ENCODE results near the gene CXCL14.

Gene CXCL14

DNA sequence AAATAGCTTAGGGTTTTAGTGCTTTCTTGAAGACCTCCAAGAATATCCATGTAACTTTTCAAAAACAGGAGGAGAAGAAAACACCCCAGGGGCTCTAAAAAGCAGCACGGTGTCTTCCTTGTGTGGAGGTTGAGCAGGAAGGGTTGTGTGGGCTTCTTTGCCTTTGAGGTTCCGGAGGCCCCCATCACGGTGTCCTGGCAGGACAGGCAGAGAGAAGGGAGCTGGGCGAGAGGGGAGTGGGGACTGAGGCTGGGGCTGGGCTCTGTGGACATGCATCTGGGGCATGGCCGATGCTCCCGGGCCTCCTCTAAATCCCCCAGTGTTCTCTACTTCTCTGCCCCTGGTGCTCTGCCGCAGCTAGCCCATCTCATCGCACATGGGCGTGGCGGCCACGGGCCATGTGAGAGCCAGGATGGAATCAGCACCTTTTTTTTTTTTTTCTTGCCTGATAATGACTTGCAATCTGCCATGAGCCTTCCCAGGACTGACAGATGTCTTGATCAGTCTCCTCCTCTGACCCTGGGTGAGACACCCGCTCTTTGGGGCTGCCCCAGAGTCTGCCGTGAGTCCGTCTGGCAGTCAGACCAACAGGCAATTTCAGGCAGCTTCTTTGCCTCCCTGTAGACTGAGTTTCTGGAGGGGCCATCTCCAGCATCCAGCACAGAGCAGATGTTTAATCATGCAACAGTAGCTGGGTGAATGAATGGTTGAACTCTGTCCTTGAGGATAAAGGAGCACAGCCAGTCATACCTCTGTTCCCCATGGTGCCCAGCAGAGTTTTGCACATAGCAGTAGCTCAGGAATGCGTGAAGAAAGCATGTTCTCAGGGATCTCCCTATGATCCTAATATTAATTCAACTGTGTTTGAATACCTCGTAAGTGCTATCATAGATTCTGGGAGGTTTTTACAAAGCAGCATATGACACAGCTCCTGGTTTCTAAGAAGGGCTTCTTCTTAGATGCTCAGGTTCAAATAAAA, 12.1 kb downstream of the CXCL14 start:
- no peak overlapping the region for H3K4me3 ChIP-seq (ENCODE audit: low read length)
- DNase-seq (ENCODE audit: low read depth), result no peak
- TF ChIP-seq, protein P1, sequence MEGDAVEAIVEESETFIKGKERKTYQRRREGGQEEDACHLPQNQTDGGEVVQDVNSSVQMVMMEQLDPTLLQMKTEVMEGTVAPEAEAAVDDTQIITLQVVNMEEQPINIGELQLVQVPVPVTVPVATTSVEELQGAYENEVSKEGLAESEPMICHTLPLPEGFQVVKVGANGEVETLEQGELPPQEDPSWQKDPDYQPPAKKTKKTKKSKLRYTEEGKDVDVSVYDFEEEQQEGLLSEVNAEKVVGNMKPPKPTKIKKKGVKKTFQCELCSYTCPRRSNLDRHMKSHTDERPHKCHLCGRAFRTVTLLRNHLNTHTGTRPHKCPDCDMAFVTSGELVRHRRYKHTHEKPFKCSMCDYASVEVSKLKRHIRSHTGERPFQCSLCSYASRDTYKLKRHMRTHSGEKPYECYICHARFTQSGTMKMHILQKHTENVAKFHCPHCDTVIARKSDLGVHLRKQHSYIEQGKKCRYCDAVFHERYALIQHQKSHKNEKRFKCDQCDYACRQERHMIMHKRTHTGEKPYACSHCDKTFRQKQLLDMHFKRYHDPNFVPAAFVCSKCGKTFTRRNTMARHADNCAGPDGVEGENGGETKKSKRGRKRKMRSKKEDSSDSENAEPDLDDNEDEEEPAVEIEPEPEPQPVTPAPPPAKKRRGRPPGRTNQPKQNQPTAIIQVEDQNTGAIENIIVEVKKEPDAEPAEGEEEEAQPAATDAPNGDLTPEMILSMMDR (IDR thresholded peaks at IDR 0.05; ENCODE audit: insufficient read depth, low read depth, low read length, missing control alignments), result no peak

DNA sequence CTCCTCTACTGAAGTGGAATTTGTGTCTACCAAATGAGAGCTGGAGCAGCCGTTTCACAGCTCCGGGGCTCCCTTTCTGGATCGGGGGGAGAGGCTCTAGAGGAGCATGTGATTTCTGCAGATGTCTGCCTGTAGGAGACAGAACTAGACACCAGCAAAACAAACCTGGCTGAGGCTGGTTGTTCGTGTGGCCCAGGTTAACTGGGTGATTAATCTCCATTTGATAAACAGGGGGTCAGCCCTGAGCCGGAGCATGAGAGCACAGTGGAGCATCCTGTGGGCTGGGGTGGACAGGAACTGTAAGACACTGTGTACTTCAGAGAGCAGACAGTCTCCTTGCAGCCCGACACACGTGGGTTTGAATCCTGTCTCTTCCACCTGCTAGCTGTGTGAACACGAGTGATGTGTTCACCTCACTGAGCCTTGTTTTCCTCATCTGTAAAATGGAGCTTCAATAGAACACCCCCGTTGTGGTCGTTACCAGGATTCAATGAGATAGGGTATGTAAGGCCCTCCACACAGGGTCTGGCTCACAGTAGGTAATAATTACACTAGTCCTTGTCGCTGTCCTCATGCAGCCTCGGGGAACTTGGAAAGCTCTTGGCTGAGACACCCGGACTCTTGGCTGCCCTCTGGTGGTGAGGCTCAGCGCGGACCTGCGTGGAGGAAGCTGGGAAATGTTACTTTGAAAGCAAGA, 12.9 kb downstream of the CXCL14 start:
- H3K4me3 ChIP-seq (ENCODE audit: low read length), result no peak overlapping the region
- TF ChIP-seq, protein P1 (IDR thresholded peaks at IDR 0.05; ENCODE audit: insufficient read depth, low read depth, low read length, missing control alignments), result peak; percentile 98
- peak; percentile 69 for DNase-seq (ENCODE audit: low read depth)

DNA sequence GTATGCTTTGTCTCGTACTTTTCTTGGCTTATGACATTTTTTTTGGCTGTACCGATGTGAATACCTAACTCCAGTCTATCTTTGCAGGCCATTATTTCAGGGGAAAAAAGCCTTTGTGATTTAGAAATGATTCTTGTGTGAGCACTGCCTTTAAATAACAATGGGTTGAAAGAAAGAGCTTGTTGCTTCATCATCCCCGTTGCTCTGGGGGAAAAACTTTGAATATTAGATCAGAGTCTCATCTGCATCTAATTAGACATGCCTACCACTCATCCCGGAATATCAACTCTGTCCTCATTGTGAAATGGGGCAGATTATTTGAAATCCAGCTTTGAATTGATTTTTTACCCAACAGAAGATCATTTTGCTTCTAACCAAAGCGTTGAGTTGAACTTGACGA, 13.5 kb downstream of the CXCL14 start:
- no peak overlapping the region for H3K4me3 ChIP-seq (ENCODE audit: low read length)
- TF ChIP-seq, protein P1 (IDR thresholded peaks at IDR 0.05; ENCODE audit: insufficient read depth, low read depth, low read length, missing control alignments), result no peak
- no peak for DNase-seq (ENCODE audit: low read depth)

DNA sequence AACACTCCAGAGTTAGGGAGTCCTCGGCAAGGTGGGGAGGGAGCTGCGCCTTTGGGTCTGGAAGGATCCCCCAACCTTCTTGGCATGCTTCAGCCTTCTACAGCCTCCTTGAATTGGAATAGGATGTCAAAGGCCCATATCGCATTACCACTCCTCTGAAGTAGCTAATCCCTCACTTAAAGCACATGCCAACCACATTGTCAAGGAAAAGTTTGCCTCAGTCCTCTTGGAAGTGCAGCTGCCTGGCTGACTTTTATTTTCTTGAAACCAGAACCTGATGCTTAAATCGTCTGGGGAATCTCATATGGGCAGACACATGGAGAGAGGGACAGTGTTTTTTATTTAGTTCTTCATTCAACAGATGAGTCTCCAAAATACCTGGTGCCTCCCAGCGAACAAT, 14.5 kb downstream of the CXCL14 start:
- no peak for DNase-seq (ENCODE audit: low read depth)
- H3K4me3 ChIP-seq (ENCODE audit: low read length), result no peak overlapping the region
- TF ChIP-seq, protein P1 (IDR thresholded peaks at IDR 0.05; ENCODE audit: insufficient read depth, low read depth, low read length, missing control alignments), result no peak

DNA sequence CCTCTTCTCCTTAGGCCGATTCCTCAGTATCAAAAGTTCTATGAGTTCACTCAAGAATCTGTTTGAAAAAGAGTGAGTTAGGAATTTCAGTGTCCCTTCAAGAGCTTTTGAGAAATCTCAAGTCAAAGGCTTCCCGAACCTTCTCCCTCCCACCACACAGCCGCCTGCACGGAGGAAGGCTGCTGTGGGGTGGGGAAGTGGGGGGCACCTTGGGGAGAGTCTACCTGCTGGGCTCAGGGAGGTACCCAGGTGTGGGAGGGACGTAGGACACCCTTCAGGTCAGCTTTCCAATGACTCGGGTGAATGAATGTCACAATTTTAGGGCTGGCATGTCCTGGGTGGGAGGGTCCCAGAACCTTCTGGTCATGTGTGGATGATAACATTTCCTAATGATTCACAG, 17.5 kb downstream of the CXCL14 start:
- no peak overlapping the region for H3K4me3 ChIP-seq (ENCODE audit: low read length)
- TF ChIP-seq, protein P1 (IDR thresholded peaks at IDR 0.05; ENCODE audit: insufficient read depth, low read depth, low read length, missing control alignments), result no peak

DNA sequence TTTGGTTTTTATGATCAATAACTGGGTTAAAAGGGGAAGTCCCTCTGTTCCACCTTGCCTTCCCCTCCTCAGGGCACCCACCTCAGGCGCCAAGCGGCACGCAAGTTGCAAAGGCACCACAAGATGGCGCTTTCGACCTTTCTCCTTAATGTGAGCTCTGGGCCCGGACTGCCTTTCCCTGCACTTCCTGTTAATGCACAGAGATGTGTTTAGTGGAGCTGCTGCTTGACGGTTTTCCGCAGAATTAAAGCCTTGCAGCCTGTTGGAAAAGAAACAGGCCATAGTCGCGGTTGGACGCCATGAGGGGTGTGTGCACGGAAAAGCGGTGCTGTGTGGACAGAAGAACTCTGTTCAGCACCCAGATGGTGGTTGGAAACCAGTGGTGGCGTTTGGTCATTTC, 17.9 kb downstream of the CXCL14 start:
- no peak overlapping the region for H3K4me3 ChIP-seq (ENCODE audit: low read length)
- DNase-seq (ENCODE audit: low read depth), result peak; percentile 79
- TF ChIP-seq, protein P1 (IDR thresholded peaks at IDR 0.05; ENCODE audit: insufficient read depth, low read depth, low read length, missing control alignments), result peak; percentile 95

More for the DNA sequence above, 17.5 kb downstream of the CXCL14 start:
- DNase-seq (ENCODE audit: low read depth), result no peak

Data from epithelial cell of esophagus (primary cell).